NCI-H1048 (cell line): ENCODE data around the gene NKIRAS1.

ENCODE experiments used
- DNase-seq: peaks from one replicate; lab custom pipeline; 2025; lab: John Stamatoyannopoulos, UW

Gene NKIRAS1

DNA sequence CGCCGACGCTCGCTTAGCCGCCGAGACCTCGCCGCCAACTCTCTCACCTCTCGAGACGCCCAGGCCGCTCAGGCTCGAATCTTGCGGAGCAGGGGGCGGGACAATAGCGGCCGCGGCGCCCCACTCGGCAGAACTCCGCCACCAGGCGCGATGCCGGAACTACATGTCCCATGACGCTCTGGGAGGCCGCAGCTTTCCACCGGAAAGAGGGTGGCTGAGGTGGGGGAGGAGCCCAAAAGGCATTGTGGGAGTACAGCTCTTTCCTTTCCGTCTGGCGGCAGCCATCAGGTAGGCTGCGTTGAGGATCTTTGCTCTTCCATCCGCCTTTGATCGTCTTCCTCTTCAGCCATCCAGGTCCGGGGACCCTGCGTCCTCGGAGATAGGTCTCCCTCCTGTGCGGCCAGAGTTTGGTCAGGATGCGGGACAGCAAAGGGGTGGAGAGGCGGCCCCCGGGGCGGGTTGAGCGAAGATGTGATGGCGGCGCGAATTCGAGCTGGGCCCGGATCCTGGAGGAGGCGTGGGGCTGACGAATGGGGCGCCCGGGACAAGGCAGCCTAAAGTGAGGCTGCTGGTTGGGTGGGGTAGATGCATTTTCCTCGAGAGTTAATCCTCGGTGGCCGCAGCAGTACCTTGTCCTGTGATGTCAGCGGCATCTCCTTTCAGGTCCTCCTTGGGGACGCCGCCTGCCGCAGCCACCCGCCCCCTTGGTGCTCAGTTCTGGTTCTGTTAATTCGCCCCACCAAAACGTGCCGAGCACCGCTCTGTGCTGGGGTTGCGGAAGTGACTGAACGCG is at the start of gene NKIRAS1, which contains the start of gene RPL15:
Gene NKIRAS1, minus strand, starts transcription at position 105 of the 793 bp plus-strand sequence. CDS start 6,086 bp downstream, outside the sequence.
Gene RPL15, plus strand, starts transcription at position 247 of the 793 bp plus-strand sequence. CDS start 728 bp downstream, outside the sequence.
- DNase-seq, result peak; percentile 91

DNA sequence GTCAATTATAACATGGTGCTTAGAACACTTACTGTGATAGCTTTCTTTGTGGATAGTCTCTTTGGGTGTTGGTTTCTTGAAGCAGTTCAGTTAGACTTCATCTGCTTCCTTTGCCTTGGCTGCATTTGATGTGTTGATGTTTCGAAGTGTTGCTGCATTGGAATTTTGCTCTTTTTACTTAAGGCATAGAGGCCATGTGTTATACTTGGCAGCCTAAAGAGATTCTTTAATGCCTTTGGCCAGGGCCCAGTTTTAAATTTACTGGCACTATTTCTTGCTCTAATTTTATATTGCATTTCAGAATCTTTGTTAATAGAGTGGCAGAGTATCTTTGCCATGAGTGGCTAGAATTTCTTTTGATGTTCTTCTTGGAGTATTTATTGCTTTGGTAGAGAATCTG is 49.5 kb upstream of the NKIRAS1 start:
- no peak for DNase-seq

DNA sequence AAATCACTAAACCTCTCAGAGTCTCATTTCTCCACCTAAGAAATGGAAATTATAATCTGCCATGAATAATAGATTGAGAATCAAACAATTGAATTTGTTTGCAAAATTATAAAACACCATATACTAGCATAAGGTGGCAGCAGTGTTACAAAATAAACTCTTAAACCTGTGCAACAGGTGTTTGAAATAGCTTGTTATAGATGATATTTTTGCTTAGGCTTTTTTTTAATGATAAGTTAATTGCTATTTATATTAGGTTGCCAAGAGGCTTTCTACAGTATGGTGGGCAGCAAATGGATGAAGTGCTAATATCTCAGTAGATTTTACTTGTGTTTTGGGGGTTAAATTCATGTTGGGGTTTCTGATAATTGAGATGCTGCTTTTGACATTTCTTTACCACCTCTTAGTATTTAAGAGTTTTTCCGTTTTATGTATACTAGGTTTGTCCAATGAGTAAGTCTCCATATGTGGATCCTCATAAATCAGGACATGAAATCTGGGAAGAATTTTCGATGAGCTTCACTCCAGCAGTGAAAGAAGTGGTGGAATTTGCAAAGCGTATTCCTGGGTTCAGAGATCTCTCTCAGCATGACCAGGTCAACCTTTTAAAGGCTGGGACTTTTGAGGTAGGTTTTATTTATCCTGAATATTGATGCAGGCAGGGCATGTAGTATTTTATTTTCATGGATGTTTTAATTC is 47.9 kb upstream of the NKIRAS1 start:
- no peak for DNase-seq

DNA sequence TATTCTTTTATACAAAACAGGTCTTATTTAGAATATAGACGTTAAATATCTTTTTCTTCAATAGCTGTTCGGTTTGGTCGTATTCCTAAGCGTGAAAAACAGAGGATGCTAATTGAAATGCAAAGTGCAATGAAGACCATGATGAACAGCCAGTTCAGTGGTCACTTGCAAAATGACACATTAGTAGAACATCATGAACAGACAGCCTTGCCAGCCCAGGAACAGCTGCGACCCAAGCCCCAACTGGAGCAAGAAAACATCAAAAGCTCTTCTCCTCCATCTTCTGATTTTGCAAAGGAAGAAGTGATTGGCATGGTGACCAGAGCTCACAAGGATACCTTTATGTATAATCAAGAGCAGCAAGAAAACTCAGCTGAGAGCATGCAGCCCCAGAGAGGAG is 45.1 kb upstream of the NKIRAS1 start:
- DNase-seq, result no peak

DNA sequence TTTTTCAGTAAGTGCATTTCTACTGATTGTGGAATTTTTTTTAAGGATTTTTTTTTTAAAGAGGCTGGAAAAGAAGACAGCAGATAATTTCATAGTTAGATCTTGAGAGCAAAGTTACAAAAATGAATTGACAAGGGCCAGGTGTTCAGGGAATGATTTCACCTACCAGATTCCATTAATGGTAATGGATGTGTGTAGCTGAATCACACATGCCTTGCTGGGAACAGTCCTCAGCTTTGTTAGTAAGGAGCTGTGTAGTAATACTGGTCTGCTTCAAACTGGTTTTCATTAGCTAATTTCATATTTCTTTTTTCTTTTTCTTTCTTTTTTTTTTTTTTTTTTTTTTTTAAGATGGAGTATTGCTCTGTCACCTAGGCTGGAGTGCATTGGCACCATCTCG is 44.3 kb upstream of the NKIRAS1 start:
- no peak for DNase-seq

DNA sequence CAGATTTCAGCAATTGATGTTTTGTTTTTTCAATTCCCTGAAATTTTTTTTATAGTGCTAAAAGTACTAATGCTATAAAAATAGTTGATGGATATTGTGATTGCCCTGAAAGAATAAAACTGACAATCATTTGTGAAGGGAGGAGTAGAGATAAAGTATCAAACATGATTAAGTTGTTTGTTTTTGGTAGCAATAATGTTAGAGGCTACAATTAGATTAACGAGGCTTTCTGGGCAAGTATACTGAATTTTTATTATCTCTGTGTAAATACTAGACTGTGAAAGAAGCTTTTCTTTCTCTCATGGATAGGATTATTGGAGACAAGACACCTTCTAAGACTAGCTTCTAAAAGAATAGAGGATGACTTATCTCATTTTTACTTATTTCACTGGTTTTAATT is 43.9 kb upstream of the NKIRAS1 start:
- DNase-seq, result no peak

DNA sequence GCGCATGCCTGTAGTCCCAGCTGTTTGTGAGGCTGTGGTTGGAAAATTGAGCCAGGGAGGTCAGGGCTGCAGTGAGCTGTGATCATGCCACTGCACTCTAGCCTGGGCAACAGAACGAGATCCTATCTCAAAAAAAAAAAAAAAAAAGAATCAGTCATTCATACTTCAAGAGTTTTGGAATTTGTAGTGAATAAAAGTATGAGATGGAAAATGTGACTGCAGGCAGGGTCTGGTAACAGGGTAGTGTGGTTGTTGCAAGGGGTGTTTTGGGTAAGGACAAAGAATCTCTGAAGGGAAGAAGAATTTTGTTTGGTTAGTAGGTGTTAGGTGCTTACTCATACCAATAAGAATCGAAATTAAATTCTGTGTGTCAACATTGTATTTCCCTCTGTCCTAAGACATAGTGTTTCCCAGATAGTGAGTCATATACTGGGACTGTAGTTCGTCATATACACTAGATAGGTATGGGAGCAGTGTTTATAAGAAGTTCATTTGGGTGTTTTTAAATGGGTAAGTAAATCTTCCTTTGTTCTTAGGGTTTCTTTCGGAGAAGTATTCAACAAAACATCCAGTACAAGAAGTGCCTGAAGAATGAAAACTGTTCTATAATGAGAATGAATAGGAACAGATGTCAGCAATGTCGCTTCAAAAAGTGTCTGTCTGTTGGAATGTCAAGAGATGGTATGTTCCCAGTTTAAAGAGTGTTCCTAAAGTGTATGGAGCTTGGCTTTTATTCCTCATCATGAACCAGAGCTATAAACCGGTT is 42.5 kb upstream of the NKIRAS1 start:
- no peak for DNase-seq

DNA sequence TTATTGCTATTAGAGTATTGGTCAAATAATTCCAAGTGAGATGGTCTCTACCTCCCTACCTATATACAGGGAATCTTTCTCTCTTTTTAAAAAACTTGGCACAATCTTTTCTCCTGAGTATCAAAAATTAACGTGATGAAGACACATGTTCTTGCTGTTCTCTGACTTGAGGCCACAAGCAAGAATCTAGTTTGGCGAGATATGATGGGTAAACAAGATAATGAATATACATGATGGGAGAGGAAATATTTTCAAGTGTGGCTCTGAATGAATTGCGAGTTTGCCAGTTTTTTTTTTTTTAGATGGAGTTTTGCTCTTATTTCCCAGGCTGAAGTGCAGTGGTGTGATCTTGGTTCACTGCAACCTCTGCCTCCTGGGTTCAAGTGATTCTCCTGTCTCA is 39.9 kb upstream of the NKIRAS1 start:
- DNase-seq, result no peak

DNA sequence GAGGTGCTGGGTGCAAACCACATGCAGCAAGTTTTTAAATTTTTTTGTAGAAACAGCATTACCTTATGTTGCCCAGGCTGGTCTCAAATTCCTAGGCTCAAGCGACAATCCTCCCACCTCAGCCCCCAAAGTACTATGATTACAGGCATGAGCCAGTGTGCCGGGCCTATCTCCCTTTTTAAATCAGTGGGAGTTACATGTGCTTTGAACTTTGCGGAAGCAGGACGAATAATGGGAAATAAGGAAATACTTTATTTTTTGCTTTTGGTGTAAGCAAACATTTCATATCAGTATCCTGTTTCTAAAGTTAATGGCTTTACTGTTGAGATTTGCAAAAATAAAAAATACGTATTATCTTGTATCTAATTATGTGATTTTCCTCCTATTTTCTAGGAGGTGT is 37.4 kb upstream of the NKIRAS1 start:
- no peak for DNase-seq

DNA sequence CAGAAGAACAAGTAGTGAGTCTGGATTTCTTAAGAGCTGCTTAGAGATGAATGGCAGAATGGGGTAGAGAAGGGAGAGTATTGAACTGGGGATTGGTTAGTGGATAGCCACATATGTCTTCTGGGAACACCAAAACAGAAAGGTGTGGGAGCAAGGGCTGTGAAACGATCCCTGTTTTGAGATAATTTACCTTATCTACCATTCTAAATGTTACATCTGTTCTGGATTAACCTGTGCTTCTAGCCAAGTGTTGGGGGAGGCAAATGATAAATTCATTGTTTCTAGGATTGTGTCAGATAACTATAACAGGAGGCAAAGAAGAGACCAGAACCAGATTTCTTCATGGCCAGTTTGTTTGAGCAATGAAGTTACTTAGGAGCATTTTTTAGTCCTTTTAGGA is 36.7 kb upstream of the NKIRAS1 start:
- no peak for DNase-seq

DNA sequence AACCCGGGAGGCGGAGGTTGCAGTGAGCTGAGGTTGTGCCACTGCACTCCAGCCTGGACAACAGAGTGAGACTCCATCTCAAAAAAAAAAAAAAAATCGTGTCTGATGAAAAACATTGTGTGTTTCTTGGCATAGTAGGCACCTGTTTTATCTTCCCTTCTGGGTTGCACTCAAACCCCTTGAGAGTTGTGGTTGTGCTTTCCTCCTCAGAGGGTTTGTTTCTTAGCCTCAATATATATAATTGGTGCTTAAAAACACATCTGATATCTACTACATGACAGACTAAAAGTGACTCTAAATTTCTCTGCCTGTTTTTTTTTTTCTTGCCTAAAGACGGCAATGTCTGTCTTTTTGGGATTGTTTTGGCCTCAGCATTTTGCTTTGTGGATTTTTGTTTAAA is 35.9 kb upstream of the NKIRAS1 start:
- no peak for DNase-seq

DNA sequence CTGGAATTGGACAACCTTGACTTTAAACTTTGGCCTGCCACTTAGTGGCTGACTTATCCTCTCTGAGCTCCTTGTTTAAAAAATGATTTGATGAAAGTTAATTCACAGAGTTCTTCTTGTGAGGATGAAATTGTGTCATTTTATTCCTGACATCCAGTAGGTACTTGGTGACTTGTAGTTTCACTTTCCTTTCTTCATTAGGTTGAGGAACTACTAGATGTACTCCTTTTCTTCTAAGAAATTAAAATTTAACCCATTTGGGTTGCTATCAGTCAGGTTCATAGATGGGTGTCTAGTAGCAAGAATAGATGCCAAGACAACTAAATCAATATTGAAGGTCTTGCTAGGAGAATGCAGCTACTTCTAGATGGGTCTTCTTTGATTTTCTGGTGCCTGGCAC is 33.5 kb upstream of the NKIRAS1 start:
- no peak for DNase-seq

DNA sequence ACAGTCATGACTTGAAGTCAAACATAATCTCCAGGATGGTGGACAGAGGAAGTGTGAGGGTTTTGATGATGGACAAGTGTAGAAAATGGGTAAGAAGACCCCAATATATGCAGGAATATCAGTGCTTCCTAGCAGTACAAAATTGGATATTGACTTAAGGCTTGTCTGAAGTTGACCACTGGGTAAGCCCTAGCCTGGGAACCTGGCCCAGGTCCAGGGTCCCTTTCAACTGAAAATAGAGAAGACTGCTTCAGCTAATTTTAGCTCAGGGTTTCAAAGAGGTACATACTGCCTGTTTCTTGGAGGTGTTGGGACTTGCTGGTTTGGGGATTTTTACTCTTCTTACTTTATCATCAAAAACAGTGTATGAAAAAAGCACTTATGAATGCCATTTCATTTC is 33.0 kb upstream of the NKIRAS1 start:
- DNase-seq, result no peak

DNA sequence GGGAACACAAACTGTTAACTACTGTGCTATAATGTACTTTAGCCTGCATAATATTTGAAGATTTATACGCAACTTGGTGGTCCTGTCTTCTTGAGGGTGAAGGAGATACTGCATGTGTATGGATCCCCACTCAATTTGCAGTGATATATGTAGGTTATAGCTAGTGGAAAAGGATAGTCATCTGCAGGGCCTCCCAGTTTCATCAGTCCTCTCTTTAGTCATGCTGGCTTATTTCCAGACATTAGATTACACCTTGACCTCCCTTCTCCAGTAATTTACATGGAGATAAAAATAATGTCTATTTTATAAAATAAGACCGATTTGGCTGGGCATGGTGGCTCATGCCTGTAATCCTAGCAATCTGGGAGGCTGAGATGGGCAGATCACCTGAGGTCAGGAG is 32.0 kb upstream of the NKIRAS1 start:
- no peak for DNase-seq

DNA sequence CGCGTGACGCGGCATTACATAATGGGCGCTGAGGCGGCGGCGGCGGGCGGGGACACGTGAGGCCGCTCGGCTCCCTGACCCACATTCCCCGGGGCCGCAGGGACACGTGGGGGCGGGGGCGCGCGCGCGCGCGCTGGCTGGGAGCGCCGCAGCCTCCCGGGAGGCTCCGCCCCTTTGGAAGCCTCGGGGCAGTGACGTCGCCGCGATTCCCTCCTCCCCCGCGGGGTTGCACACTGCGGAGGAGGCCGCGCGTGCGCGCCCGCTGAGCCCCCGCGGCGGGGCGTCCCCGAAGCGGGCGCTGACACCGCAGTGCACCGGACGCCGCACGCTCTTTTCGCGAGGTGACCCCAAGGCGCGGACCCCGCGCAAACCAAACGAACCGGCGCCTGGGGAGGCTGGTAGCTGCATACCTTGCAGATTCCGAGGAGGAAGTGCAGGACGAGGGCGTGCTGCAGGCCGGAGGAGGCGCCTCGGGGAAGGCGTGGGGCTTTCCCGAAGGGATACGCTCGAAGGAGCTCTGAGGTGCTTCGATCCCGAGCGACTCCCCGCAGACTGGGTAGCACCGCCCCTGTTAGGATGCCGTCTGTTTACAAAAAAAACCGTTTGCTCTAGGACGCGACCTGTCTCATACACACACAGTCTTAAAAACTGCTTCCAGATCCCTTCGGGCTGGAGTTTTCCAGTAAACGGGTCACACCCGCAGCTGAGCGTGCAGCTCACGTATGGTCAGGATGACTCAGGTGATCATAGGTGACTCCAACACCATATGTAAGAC is 29.3 kb upstream of the NKIRAS1 start:
- peak; percentile 85 for DNase-seq

DNA sequence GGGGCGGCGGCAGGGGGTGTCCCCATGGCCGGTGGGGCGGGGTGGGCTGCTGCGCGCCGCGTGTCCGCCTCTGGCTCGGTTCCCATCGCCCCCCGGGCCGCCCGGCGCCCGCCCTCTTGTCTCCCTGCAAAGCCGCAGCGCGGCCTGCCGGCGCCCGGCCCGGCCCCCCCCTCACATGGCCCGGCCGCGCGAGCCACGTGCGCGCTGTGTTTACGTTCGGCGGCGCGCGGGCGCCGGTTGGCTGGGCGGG is 28.8 kb upstream of the NKIRAS1 start:
- DNase-seq, result no peak

DNA sequence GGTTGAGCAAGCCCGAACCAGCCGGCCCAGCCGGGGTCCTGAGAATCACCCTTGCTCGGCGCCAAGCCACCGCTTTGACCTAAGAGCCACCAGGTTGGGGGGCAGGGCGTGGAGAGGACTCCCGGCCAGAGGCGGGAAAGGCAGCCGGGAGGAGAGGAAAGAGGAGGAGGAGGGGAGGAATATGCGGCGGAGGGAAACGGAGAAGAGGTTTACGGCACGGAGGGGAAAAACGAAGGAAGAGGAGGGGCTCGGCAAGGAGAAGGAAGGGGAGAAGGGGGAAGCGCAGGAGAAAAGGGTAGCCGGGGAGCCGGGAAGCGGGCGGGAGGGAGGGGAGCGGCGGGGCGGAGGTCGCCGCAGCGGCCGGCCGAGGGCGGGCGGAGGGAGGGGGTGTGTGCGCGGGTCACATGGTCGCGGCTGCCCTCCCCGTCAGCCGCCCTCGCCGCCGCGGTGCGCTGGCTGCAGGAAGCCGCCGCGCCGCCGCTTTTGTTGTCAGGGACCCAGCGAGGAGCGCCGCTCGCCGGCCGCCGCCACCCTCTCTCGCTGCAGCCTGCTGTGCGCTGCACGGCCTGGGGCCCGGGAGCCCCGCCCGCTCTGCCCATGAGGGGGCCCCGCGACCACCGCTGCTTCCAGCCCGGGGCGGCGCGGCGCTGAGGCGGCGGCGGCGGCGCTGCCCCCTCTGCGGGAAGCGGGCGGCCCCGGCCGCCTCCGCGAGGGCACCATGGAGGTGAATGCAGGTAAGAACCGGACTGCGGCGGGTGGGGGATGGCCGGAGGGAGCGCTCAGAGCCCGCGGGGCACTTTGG is 28.3 kb upstream of the NKIRAS1 start, which contains the start of gene NR1D2:
Gene NR1D2, plus strand, starts transcription at position 426 of the 802 bp plus-strand sequence. Its CDS starts 293 bp downstream, at position 719.
- DNase-seq, result peak; percentile 39

DNA sequence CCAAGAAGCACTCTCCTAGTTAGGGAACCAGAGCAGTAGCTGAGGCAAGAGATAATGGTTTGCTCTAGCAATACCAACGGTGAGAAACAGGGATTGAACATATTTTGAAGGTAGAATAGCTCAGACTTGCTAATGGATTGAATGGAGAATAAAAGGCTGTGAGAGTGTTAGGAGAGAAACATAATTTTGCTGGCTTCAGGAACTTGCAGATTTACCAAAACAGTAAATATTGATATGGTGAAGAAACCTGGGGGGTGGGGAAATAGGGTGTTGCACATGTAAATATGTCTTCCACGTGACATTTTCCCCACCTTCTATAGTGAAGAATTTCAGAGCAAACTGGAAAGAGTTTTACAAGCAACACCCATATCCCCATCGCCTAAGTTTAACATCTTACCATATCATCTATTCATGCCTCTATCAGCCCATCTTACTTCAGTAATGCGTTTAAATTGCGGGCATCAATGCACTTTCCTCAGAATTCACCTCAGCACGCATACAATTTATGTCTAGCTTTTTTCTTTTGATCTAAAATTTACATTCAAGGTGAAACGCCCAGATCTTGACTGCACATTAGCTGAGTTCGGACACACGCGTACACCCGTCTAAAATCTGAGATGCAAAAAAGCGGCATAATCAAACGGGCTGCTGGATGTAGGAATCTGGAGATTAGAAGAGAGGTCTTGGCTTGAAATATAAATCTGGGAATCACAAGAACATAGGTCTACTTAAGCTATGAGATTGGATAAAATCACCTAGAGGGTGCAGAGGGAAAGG is 27.4 kb upstream of the NKIRAS1 start:
- no peak for DNase-seq

DNA sequence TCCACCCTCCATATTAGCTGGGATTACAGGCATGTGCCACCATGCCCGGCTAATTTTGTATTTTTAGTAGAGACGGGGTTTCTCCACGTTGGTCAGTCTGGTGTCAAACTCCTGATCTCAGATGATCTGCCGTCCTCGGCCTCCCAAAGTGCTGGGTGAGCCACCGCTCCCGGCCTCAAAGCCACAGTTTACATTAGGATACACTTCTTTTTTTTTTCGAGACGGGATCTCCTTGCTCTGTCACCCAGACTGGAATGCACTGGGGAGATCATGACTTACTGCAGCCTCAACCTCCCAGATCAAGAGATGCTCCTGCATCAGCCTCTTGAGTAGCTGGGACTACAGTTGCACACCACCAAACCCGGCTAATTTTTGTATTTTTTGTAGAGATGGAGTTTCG is 25.8 kb upstream of the NKIRAS1 start:
- DNase-seq, result no peak

DNA sequence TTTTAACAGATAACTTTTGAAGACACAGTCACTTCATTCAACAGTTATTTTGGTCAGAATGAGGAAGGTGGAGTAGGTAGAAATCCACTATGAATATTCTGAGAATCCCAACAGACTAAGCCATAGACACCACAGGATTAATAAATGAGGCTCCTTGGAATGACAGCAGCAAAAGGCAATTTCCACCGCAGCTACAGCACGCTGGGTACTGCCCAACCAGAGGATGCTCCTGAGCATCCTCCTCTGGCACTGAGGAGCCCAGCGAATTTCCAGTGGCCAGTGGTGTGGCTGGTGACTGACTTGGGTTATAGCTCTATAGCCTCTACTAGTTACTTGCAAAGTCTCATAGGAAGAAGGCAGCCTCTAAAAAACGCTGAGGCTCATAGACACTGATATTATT is 24.6 kb upstream of the NKIRAS1 start:
- DNase-seq, result no peak
